ENCODE results near the gene CHAD. TPM values are rescaled to one million over a fixed set of nuclear protein-coding genes. Genes with fewer than 3 reads are reported as not detected.
"Not testable (repeated sequence)": the region's sequence is repeated elsewhere in the genome, so short reads cannot be mapped to it uniquely, and the experiment has no call there.

The CHAD gene
- total RNA-seq, 2 donors from 2014 or later: 8.8 to 13.2 TPM

DNA sequence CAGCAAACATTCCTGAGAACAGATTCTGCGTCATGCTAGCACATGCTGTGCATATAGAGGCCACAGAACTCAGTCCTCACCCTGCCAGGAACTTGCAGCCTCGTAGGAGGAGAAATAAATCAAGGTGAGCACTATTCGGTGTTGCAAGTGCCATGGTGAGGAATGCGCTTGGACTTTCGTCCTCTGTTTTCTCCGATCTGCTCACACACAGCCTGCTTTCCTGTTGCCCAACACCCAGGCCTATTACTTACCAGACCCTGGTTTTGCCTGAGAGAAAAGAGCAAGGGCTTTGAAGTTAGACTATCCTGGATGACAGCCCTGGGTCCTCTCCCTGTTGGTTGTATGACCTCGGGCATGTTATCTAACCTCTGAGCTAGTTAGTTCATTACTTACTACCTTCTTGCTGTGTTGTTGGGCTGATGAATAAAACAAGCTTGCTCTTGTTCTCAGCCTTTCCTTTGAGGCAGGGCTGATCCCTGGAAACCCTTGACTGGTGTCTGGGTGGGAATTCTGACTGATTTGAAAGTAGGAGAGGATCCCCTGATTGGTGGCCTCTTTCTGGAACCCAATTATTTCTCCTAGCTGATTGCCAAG lies 39.8 kb downstream of the CHAD start:
- 66 to 75% methylated on average over 7 of the region's 7 CpGs for whole genome bisulfite sequencing, 2 donors
- Histone ChIP-seq H3K36me3 (replicated peaks in 1 of 2; ENCODE audit: insufficient read depth in 1 of 2, low read depth in 2 of 2) (no peaks in the 10 kb centered on the region), H3K27me3 (no peaks in the 10 kb centered on the region), H3K4me1 (peaks cover 50% of the 10 kb centered on the region), H3K27ac (peak overlapping the region in 2 of 4 donors; percentile 51 to 60), H3K9me3 (no peaks in the 10 kb centered on the region), H3K4me3 (no peak overlapping the region)
- peak in 3 of 4 donors; percentile 14 to 41 (median 23) for DNase-seq
- TF ChIP-seq, protein P1, sequence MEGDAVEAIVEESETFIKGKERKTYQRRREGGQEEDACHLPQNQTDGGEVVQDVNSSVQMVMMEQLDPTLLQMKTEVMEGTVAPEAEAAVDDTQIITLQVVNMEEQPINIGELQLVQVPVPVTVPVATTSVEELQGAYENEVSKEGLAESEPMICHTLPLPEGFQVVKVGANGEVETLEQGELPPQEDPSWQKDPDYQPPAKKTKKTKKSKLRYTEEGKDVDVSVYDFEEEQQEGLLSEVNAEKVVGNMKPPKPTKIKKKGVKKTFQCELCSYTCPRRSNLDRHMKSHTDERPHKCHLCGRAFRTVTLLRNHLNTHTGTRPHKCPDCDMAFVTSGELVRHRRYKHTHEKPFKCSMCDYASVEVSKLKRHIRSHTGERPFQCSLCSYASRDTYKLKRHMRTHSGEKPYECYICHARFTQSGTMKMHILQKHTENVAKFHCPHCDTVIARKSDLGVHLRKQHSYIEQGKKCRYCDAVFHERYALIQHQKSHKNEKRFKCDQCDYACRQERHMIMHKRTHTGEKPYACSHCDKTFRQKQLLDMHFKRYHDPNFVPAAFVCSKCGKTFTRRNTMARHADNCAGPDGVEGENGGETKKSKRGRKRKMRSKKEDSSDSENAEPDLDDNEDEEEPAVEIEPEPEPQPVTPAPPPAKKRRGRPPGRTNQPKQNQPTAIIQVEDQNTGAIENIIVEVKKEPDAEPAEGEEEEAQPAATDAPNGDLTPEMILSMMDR (IDR thresholded peaks at IDR 0.05): no peak
- TF ChIP-seq POLR2A (IDR thresholded peaks at IDR 0.05): no peak
- intact Hi-C loops (cut with DNase I): no loop called here
- no peak for ATAC-seq

DNA sequence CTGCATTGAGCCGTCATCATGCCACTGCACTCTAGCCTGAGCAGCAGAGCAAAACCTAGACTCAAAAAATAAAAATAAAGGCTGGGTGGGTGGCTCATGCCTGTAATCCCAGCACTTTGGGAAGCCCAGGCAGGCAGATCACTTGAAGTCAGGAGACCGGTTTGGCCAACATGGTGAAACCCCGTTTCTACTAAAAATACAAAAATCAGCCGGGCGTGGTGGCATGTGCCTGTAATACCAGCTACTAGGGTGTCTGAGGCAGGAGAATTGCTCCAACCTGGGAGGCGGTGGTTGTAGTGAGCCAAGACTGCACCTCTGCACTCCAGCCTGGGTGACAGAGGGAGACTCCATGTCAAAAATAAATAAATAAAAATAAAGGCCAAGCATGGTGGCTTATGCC lies 40.6 kb downstream of the CHAD start:
- peaks cover 56% of the 10 kb centered on the region for H3K4me1 ChIP-seq
- H3K36me3 ChIP-seq (replicated peaks in 1 of 2; ENCODE audit: insufficient read depth in 1 of 2, low read depth in 2 of 2); H3K9me3 ChIP-seq; intact Hi-C loops (cut with DNase I); ATAC-seq; DNase-seq; H3K4me3 ChIP-seq; H3K27me3 ChIP-seq: not testable (repeated sequence)
- 78 to 84% methylated on average over 6 of the region's 6 CpGs for WGBS, 2 donors
- H3K27ac ChIP-seq: peak overlapping the region in 3 of 4 donors; percentile 60 to 79 (median 74)

DNA sequence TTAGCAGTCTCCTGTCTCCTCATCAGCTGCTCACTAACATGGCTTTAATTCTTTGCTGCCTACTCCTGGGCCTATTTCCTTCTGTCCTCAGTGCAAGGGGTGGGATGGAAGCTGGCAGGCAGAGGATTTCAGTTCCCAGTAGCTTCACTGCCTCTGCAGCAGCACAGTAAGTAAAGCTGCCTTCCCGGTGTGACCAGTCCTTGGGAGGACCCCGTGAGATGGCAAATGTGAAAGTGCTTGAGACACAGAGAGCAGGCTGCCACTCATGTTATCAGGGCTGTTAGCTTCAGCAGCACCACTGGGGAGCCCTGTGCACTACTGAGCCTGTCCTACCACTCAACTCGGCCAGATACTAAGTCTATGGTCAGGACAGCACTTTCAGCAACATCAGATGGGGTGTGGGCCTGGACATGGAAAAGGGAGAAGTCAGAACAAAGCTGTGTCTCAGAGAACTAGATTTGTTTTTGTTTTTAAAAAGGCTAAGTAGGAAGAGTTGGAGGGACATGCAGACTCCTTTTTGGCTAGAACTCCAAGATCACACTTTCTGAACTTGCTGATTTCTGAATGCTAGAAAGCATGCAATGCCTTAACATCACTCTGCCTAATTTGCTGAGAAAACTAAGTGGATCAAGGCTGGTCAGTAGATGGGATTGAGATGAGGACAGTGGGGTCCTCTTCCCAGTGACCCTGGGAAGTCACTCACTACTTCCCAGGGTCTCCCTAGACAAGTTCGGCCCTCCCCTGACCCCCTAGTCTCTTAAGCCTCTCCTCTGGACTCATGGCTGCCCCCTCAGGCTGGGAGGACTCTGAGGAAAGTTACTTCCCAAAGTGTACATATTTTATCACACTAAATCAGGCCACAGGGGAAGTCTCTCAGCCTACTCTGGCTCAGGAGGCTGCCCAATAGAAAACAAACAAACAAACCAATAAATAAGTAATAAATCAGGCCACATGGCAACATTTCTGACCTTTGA lies 41.6 kb downstream of the CHAD start:
- Histone ChIP-seq H3K4me3 (peak overlapping the region in 1 of 2 donors; percentile 41), H3K9me3 (no peaks in the 10 kb centered on the region), H3K36me3 (replicated peaks in 1 of 2; ENCODE audit: insufficient read depth in 1 of 2, low read depth in 2 of 2) (no peaks in the 10 kb centered on the region), H3K27ac (peak overlapping the region; percentile 51 to 79 (median 67)), H3K4me1 (peaks cover 62% of the 10 kb centered on the region), H3K27me3 (no peaks in the 10 kb centered on the region)
- peak; percentile 11 for ATAC-seq
- TF ChIP-seq POLR2A (IDR thresholded peaks at IDR 0.05): no peak
- TF ChIP-seq, protein P1 (IDR thresholded peaks at IDR 0.05): peak in 1 of 7 experiments; percentile 11
- peak in 3 of 4 donors; percentile 20 to 31 (median 26) for DNase-seq
- 13 to 22% methylated on average over 4 of the region's 4 CpGs for WGBS, 2 donors
- intact Hi-C loops (cut with DNase I): no loop called here

DNA sequence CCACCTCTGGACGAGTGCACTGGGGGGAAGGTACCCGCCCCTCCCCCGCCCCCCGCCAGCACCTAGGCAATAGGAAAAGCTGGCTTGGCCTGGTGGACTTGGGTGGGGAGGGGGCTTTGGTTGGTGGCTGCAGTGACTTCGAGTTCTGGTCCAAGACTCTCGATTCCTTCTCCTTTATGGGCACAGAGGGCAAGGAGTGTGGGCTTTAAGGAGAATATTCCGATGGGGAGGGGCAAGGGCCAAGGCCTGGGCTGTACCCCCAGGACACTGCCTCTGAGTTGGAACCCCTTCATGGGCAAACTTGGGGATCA lies 42.3 kb downstream of the CHAD start:
- H3K27ac ChIP-seq: peak overlapping the region; percentile 51 to 79 (median 67)
- intact Hi-C loops (cut with DNase I): no loop called here
- TF ChIP-seq POLR2A (IDR thresholded peaks at IDR 0.05): no peak
- TF ChIP-seq, protein P1 (IDR thresholded peaks at IDR 0.05): no peak
- 4 to 8% methylated on average over 2 to 7 of the region's 7 CpGs for WGBS, 2 donors
- H3K27me3 ChIP-seq: no peaks in the 10 kb centered on the region
- ATAC-seq (no peak), DNase-seq (no peak)
- H3K4me1 ChIP-seq: peaks cover 67% of the 10 kb centered on the region
- peak overlapping the region; percentile 41 to 43 for H3K4me3 ChIP-seq
- H3K9me3 ChIP-seq: no peaks in the 10 kb centered on the region
- no peaks in the 10 kb centered on the region for H3K36me3 ChIP-seq (replicated peaks in 1 of 2; ENCODE audit: insufficient read depth in 1 of 2, low read depth in 2 of 2)

DNA sequence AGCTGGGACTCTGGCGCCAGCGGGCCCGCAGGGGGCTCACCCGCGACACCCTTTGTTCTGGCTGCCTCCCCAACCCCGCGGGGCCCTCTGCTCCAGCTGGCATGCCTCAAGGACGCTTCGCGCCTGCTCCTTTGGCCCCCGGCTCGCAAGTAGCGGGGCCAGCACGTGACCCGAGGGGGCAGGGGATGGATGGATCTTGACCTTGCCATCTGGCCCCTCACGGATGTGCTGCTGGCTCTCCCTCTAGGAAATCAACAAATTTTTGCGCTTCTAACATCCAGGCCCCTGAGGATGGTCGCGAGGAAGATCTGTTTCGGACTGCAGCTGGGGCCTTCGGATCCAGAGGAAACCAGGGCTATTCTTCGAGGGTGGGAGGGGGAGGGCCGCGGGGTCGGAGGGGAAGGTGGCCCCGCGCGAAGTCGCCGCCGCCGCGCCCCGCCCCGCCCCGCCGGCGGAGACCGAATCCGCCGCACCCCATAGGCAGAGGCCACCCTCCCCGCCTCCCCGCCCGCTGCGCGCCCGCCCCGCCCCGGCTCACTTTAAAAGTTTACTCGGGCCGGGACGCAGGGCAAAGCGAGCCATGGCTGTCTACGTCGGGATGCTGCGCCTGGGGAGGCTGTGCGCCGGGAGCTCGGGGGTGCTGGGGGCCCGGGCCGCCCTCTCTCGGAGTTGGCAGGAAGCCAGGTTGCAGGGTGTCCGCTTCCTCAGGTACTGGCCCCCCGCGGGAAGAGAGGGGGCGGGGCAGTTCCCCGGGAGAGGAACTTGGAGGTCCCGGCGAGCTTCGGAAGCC lies 42.8 kb downstream of the CHAD start, which contains the start of gene ACSF2:
Gene ACSF2 (plus strand): TSS at position 537 of the 790 bp plus-strand sequence. CDS start 44 bp downstream, at position 581.
- Histone ChIP-seq H3K4me3 (peak within 1 kb of the TSS; percentile 41 to 43), H3K27ac (peak within 1 kb of the TSS; percentile 51 to 79 (median 67)), H3K4me1 (peaks cover 73% of the 10 kb centered on the region), H3K36me3 (replicated peaks in 1 of 2; ENCODE audit: insufficient read depth in 1 of 2, low read depth in 2 of 2) (no peaks in the 10 kb centered on the region), H3K9me3 (no peaks in the 10 kb centered on the region), H3K27me3 (no peaks in the 10 kb centered on the region)
- intact Hi-C loops (cut with DNase I): no loop called here
- ATAC-seq (peak; percentile 82), DNase-seq (peak; percentile 72 to 81 (median 73))
- 0 to 2% methylated on average over 20 to 58 of the region's 70 CpGs for WGBS, 2 donors
- TF ChIP-seq, protein P1 (IDR thresholded peaks at IDR 0.05): no peak
- TF ChIP-seq POLR2A (IDR thresholded peaks at IDR 0.05): peak in 2 of 3 donors; percentile 51 to 60

Data from body of pancreas (tissue), 4 donors.